H1 (cell line): Measurements from ENCODE around the gene CDH12. TPM values are rescaled to one million over a fixed set of nuclear protein-coding genes. Genes with fewer than 3 reads are reported as not detected.

Source experiments
- CTCF ChIA-PET: fragments of 300-600 bp; sonication (Branson Sonifier 250); formaldehyde crosslinking; loops from one replicate; lab custom pipeline; 2021; ENCODE audit not compliant: partially characterized antibody; lab: Charles Lee
- POLR2A ChIA-PET: fragments of 300-600 bp; sonication (Branson Sonifier 250); formaldehyde crosslinking; loops from one replicate; lab custom pipeline; 2021; ENCODE audit warnings: inconsistent platforms; ENCODE audit not compliant: partially characterized antibody; lab: Charles Lee
- DNase-seq, 2 experiments: peaks; one replicate each; pipeline versions ENCODE4 v3.0.0 to v3.0.0-alpha.2; 2010 to 2022; ENCODE audit warnings: low spot score in 2 of 2, low read depth in 1 of 2, mixed read lengths in 1 of 2
- FAIRE-seq: peaks from 2 replicates; lab custom pipeline; 2011; peaks lifted over from hg19 to GRCh38; lab: Jason Lieb, UNC
- H2AFZ ChIP-seq: 2 replicates; pipeline ENCODE4 v1.8.1; 2012; ENCODE audit warnings: low read length, inconsistent platforms
- H2AK5ac ChIP-seq: 2 replicates; pipeline ENCODE4 v1.6.1; 2013; ENCODE audit warnings: low read depth, low read length
- H2BK120ac ChIP-seq: replicated peaks from 2 replicates; pipeline ENCODE3; 2013; ENCODE audit warnings: low read depth, low read length, inconsistent platforms
- H2BK12ac ChIP-seq: 2 replicates; pipeline ENCODE4 v1.6.1; 2013; ENCODE audit warnings: low read depth, low read length
- H2BK15ac ChIP-seq: 2 replicates; pipeline ENCODE4 v1.6.1; 2013; ENCODE audit warnings: low read length
- H2BK20ac ChIP-seq: 2 replicates; pipeline ENCODE4 v1.6.1; 2013; ENCODE audit warnings: low read length
- H2BK5ac ChIP-seq: 2 replicates; pipeline ENCODE4 v1.6.1; 2013; ENCODE audit warnings: low read depth, low read length
- H3K14ac ChIP-seq: 2 replicates; pipeline ENCODE4 v1.6.1; 2013; ENCODE audit warnings: inconsistent platforms; ENCODE audit not compliant: insufficient read length
- H3K18ac ChIP-seq: 2 replicates; pipeline ENCODE4 v1.6.1; 2013; ENCODE audit warnings: low read length; ENCODE audit errors: extremely low read depth
- H3K23ac ChIP-seq: 2 replicates; pipeline ENCODE4 v1.6.1; 2013; ENCODE audit warnings: inconsistent platforms; ENCODE audit not compliant: insufficient read length
- H3K23me2 ChIP-seq: 2 replicates; pipeline ENCODE4 v1.6.1; 2013; ENCODE audit warnings: low read depth, low read length
- H3K27ac ChIP-seq: 2 replicates; pipeline ENCODE4 v1.6.1; 2011; ENCODE audit warnings: low read depth, low read length, inconsistent platforms
- H3K27me3 ChIP-seq, 4 experiments: replicated peaks in 1 of 4; 1 replicate in 1 of 4; 2 replicates in 3 of 4; pipeline versions ENCODE4 v1.6.1 to v1.8.1; 2011 to 2013; ENCODE audit warnings: low read length in 3 of 4, mild to moderate bottlenecking in 3 of 4, inconsistent platforms in 2 of 4, mixed read lengths in 2 of 4, moderate library complexity in 1 of 4; ENCODE audit not compliant: control insufficient read depth in 3 of 4, insufficient read depth in 3 of 4; ENCODE audit errors: extremely low read depth in 1 of 4
- H3K36me3 ChIP-seq, 4 experiments: 2 replicates each; pipeline versions ENCODE4 v1.6.1 to v1.8.1; 2011 to 2013; ENCODE audit warnings: mild to moderate bottlenecking in 4 of 4, low read length in 3 of 4, moderate library complexity in 2 of 4, control low read depth in 1 of 4, inconsistent platforms in 1 of 4; ENCODE audit not compliant: insufficient read depth in 4 of 4, control insufficient read depth in 2 of 4
- H3K4ac ChIP-seq: replicated peaks from 2 replicates; pipeline ENCODE3; 2013; ENCODE audit warnings: low read length, low read depth, mixed read lengths, inconsistent platforms; ENCODE audit not compliant: insufficient read length
- H3K4me1 ChIP-seq, 4 experiments: replicated peaks in 1 of 4; 1 replicate in 1 of 4; 2 replicates in 3 of 4; pipeline versions ENCODE4 v1.6.1 to v1.8.1; 2011 to 2013; ENCODE audit warnings: low read length in 3 of 4, inconsistent platforms in 2 of 4, mixed read lengths in 1 of 4; ENCODE audit not compliant: insufficient read depth in 4 of 4, control insufficient read depth in 3 of 4
- H3K4me2 ChIP-seq, 2 experiments: 2 replicates each; pipeline versions ENCODE4 v1.6.1 to v1.8.1; 2011 to 2013; ENCODE audit warnings: low read depth in 2 of 2, low read length in 2 of 2, control low read depth in 1 of 2, inconsistent platforms in 1 of 2, mild to moderate bottlenecking in 1 of 2; ENCODE audit not compliant: insufficient read depth in 1 of 2
- H3K4me3 ChIP-seq, 4 experiments: fragments of 200-600, 300-600 bp in 1 of 4; sonication (generic), shearing (Covaris generic), sonication (Bioruptor Twin) in 1 of 4; 2 replicates each; pipeline versions ENCODE4 v1.5.1 to v1.8.1; 2011 to 2016; ENCODE audit warnings: low read length in 4 of 4, low read depth in 3 of 4, control low read depth in 2 of 4, inconsistent platforms in 2 of 4, mild to moderate bottlenecking in 2 of 4, mixed read lengths in 1 of 4, moderate library complexity in 1 of 4; ENCODE audit not compliant: insufficient read depth in 2 of 4; ENCODE audit errors: extremely low read depth in 1 of 4
- H3K56ac ChIP-seq: replicated peaks from 2 replicates; pipeline ENCODE3; 2013; ENCODE audit warnings: low read depth, mild to moderate bottlenecking, mixed read lengths, low read length, inconsistent platforms; ENCODE audit not compliant: insufficient read length
- H3K79me1 ChIP-seq: 2 replicates; pipeline ENCODE4 v1.6.1; 2013; ENCODE audit warnings: low read depth, low read length, control low read depth
- H3K79me2 ChIP-seq, 2 experiments: 2 replicates each; pipeline versions ENCODE4 v1.6.1 to v1.8.1; 2012 to 2013; ENCODE audit warnings: low read length in 2 of 2, mild to moderate bottlenecking in 2 of 2, inconsistent platforms in 1 of 2; ENCODE audit not compliant: insufficient read depth in 2 of 2, control insufficient read depth in 1 of 2
- H3K9ac ChIP-seq, 4 experiments: replicated peaks in 1 of 4; 1 replicate in 1 of 4; 2 replicates in 3 of 4; pipeline versions ENCODE4 v1.6.1 to v1.8.1; 2011 to 2013; ENCODE audit warnings: low read depth in 3 of 4, low read length in 3 of 4, control low read depth in 2 of 4, mild to moderate bottlenecking in 2 of 4, moderate library complexity in 2 of 4, inconsistent platforms in 1 of 4; ENCODE audit errors: extremely low read depth in 1 of 4
- H3K9me3 ChIP-seq, 2 experiments: 2 replicates each; pipeline versions ENCODE4 v1.6.1 to v1.8.1; 2012 to 2013; ENCODE audit warnings: mild to moderate bottlenecking in 2 of 2, moderate library complexity in 2 of 2, control low read depth in 1 of 2, inconsistent platforms in 1 of 2, low read depth in 1 of 2, low read length in 1 of 2, mixed read lengths in 1 of 2; ENCODE audit not compliant: insufficient read depth in 2 of 2
- H4K20me1 ChIP-seq, 2 experiments: replicated peaks in 1 of 2; 2 replicates each; pipeline versions ENCODE3 to v1.8.1; 2011 to 2013; ENCODE audit warnings: inconsistent platforms in 2 of 2, low read length in 2 of 2, mild to moderate bottlenecking in 1 of 2; ENCODE audit not compliant: insufficient read depth in 2 of 2, control insufficient read depth in 1 of 2
- H4K5ac ChIP-seq: 2 replicates; pipeline ENCODE4 v1.6.1; 2013; ENCODE audit warnings: low read length, low read depth, mixed read lengths, inconsistent platforms; ENCODE audit not compliant: insufficient read length
- H4K8ac ChIP-seq: 2 replicates; pipeline ENCODE4 v1.8.0; 2013; ENCODE audit warnings: mild to moderate bottlenecking, moderate library complexity, low read length, inconsistent platforms; ENCODE audit not compliant: insufficient read depth; ENCODE audit errors: extremely low read depth
- H4K91ac ChIP-seq: replicated peaks from 2 replicates; pipeline ENCODE3; 2013; ENCODE audit warnings: low read length, mixed read lengths, inconsistent platforms; ENCODE audit not compliant: insufficient read length
- ATF2 ChIP-seq: IDR thresholded peaks from 2 replicates; pipeline ENCODE4 v1.6.1; 2012; ENCODE audit warnings: low read length, inconsistent platforms
- HDAC2 ChIP-seq, 2 experiments: fragments of 300-600 bp in 1 of 2; sonication (generic) in 1 of 2; IDR thresholded peaks; 2 replicates each; pipeline ENCODE4 v1.6.1; 2011 to 2012; ENCODE audit warnings: low read depth in 2 of 2, low read length in 2 of 2, mild to moderate bottlenecking in 2 of 2, moderate library complexity in 2 of 2, borderline replicate concordance in 1 of 2, inconsistent platforms in 1 of 2
- MAFK ChIP-seq: IDR thresholded peaks from 2 replicates; pipeline ENCODE4 v1.6.1; 2012; ENCODE audit warnings: low read depth, mild to moderate bottlenecking, improper control_type of control experiment, low read length
- PHF8 ChIP-seq: fragments of 200-600 bp; sonication (generic); conservative IDR thresholded peaks from 2 replicates; pipeline ENCODE4 v1.7.1; 2012; ENCODE audit warnings: low read depth, mild to moderate bottlenecking, inconsistent platforms, low read length, moderate library complexity
- SUZ12 ChIP-seq: fragments of 200-600 bp; sonication (generic); IDR thresholded peaks from 2 replicates; pipeline ENCODE4 v1.6.1; 2012; ENCODE audit warnings: mild to moderate bottlenecking, inconsistent platforms, low read length, moderate library complexity, mixed read lengths
- TEAD4 ChIP-seq: IDR thresholded peaks from 2 replicates; pipeline ENCODE4 v1.6.1; 2012; ENCODE audit warnings: low read depth, low read length, inconsistent platforms, mixed read lengths
- YY1 ChIP-seq: IDR thresholded peaks from 2 replicates; pipeline ENCODE4 v1.6.1; 2011; ENCODE audit warnings: low read depth, mild to moderate bottlenecking, low read length
- polyA plus RNA-seq, 7 experiments: library from polyadenylated mRNA; depleted of rRNA in 3 of 7; stranded (reverse) in 5 of 7; unstranded in 2 of 7; fragments of >200 nt in 5 of 7; fragments of 200-250 nt in 2 of 7; gene quantifications; 1 replicate in 5 of 7; 2 replicates in 1 of 7; 4 replicates in 1 of 7; pipeline versions ENCODE4 v1.2.1 to v1.2.3, GENCODE V29; 2011 to 2013; ENCODE audit warnings: missing spikeins in 2 of 7, mixed read lengths in 2 of 7
- total RNA-seq: library from RNA; stranded (reverse); fragmentation: NEBNext Ultra II Directional; extraction: Animal tissue kit (Norgen Biotek cat#: 25700); gene quantifications from 2 replicates; pipeline ENCODE4 v1.2.1, GENCODE V29; 2021

Gene CDH12
- total and polyA plus RNA-seq, 2 of the 8 experiments (the other 6 are each of a cell fraction or from before 2014, with no cell fraction given), result 0.03 TPM; not detected in 1

- H3K14ac ChIP-seq, result no peak overlapping the region
- no peaks in the 10 kb centered on the region for H3K36me3 ChIP-seq
- H3K4me3 ChIP-seq, result no peak overlapping the region
- H3K23me2 ChIP-seq, result no peaks in the 10 kb centered on the region
- H4K20me1 ChIP-seq, result no peaks in the 10 kb centered on the region
- no peak overlapping the region for H3K9ac ChIP-seq
- H3K23ac ChIP-seq, result no peak overlapping the region
- H3K79me2 ChIP-seq, result no peaks in the 10 kb centered on the region
- H3K4me2 ChIP-seq, result no peak overlapping the region
- H3K18ac ChIP-seq, result no peak overlapping the region
- H2BK15ac ChIP-seq, result no peak overlapping the region
- H2AFZ ChIP-seq, result no peak overlapping the region
- H3K4ac ChIP-seq, result no peak overlapping the region
- H2BK5ac ChIP-seq, result no peak overlapping the region
- H2BK12ac ChIP-seq, result no peak overlapping the region
- no peaks in the 10 kb centered on the region for H3K9me3 ChIP-seq
- FAIRE-seq (no peak), DNase-seq (no peak)
- no peaks in the 10 kb centered on the region for H3K79me1 ChIP-seq
- no peaks in the 10 kb centered on the region for H3K27me3 ChIP-seq
- no peak overlapping the region for H2BK120ac ChIP-seq
- no peak overlapping the region for H4K5ac ChIP-seq
- H2BK20ac ChIP-seq, result no peak overlapping the region
- H3K27ac ChIP-seq, result no peak overlapping the region
- H3K56ac ChIP-seq, result no peak overlapping the region
- H2AK5ac ChIP-seq, result no peak overlapping the region
- H4K91ac ChIP-seq, result no peak overlapping the region
- peaks cover 0 to 4% (median 0%) of the 10 kb centered on the region in 4 experiments; a peak in 1 of 7 replicates for H3K4me1 ChIP-seq
- CTCF ChIA-PET, result no interaction called here
- H4K8ac ChIP-seq, result no peak overlapping the region
- POLR2A ChIA-PET, result no interaction called here
- TF ChIP-seq ATF2, result no peak
- TF ChIP-seq TEAD4, result no peak
- TF ChIP-seq YY1, result no peak
- no peak for TF ChIP-seq PHF8
- TF ChIP-seq HDAC2 (IDR thresholded peaks at IDR 0.05; ENCODE audit: borderline replicate concordance in 1 of 2, low read depth in 2 of 2, low read length in 2 of 2), result no peak
- no peak for TF ChIP-seq SUZ12
- no peak for TF ChIP-seq MAFK
These were observed 808.9 kb downstream of the CDH12 start for GRCh38 chr5:22044229-22044628.
